ENCODE measurements around the gene HUS1. TPM values are rescaled to one million over a fixed set of nuclear protein-coding genes. Genes with fewer than 3 reads are reported as not detected.

The HUS1 gene
- total and polyA plus RNA-seq, 9 donors: 10.0 to 27.2 (median 20.7) TPM

DNA sequence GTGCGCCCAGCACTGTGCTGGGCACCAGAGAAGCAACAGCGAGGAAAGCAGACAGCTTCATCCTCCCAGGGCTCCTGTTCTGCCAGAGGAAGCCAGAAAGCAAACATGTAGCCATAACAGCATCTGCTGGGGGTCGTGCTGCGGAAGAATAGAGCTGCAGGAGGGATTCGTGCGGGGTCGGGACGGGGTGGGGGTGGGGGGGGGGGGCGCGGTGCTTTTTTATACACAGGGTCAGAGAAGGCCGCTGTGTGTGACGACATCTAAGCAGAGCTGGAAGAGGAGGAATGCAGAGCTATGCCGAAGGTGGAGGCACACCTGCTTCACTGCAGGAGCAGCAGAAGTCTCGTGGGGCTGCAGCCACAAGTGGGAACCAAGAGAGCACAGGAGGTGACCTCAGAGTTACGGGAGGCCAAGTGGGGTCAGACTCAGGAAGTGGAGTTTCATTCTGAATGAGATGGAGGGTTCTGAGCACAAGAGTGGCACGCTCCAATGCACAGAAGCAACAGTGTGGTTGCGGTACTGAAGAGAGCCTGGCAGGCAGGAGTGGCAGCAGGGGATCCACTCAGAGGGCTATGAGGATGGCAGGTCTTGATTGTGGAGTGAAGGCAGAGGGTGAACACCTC is 42.2 kb downstream of the HUS1 start:
- Histone ChIP-seq H3K4me1 (ENCODE audit: insufficient read depth) (no peaks in the 10 kb centered on the region), H3K9me3 (no peaks in the 10 kb centered on the region), H3K27me3 (no peaks in the 10 kb centered on the region), H3K4me3 (no peak overlapping the region), H3K27ac (no peak overlapping the region), H3K36me3 (no peaks in the 10 kb centered on the region)
- TF ChIP-seq EP300 (IDR thresholded peaks at IDR 0.05): no peak
- TF ChIP-seq POLR2A (IDR thresholded peaks at IDR 0.05): no peak
- TF ChIP-seq, protein P1, sequence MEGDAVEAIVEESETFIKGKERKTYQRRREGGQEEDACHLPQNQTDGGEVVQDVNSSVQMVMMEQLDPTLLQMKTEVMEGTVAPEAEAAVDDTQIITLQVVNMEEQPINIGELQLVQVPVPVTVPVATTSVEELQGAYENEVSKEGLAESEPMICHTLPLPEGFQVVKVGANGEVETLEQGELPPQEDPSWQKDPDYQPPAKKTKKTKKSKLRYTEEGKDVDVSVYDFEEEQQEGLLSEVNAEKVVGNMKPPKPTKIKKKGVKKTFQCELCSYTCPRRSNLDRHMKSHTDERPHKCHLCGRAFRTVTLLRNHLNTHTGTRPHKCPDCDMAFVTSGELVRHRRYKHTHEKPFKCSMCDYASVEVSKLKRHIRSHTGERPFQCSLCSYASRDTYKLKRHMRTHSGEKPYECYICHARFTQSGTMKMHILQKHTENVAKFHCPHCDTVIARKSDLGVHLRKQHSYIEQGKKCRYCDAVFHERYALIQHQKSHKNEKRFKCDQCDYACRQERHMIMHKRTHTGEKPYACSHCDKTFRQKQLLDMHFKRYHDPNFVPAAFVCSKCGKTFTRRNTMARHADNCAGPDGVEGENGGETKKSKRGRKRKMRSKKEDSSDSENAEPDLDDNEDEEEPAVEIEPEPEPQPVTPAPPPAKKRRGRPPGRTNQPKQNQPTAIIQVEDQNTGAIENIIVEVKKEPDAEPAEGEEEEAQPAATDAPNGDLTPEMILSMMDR (IDR thresholded peaks at IDR 0.05): no peak
- DNase-seq: no peak
- intact Hi-C loops (cut with DNase I): no loop called here
- WGBS, 3 donors: 35 to 61% (median 52%) methylated on average over 17 of the region's 17 CpGs

DNA sequence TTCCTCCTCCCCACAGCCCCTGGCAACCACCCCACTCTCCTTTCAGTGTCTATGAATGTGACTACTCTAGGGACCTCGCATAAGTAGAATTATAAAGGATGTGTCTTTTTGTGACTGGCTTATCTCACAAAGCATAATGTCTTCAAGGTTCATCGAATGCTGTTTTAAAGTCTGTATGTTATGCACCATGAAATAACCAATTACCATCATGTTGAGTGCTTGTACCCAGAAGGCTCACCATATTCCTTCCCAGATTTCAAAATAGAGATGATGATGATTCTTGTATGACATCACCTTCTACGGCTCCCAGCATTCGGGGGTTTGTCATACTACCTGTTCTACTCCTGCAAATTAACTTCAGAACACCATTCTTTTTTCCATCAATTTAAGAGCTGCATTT is 43.1 kb downstream of the HUS1 start:
- no peaks in the 10 kb centered on the region for H3K27me3 ChIP-seq
- H3K4me3 ChIP-seq: no peak overlapping the region
- 89 to 93% (median 89%) methylated on average over 4 of the region's 4 CpGs for WGBS, 3 donors
- intact Hi-C loops (cut with DNase I): no loop called here
- no peak for DNase-seq
- no peak overlapping the region for H3K27ac ChIP-seq
- no peaks in the 10 kb centered on the region for H3K9me3 ChIP-seq
- no peaks in the 10 kb centered on the region for H3K36me3 ChIP-seq
- TF ChIP-seq EP300 (IDR thresholded peaks at IDR 0.05) (no peak), POLR2A (IDR thresholded peaks at IDR 0.05) (no peak)
- TF ChIP-seq, protein P1 (IDR thresholded peaks at IDR 0.05): no peak
- H3K4me1 ChIP-seq (ENCODE audit: insufficient read depth): no peaks in the 10 kb centered on the region

DNA sequence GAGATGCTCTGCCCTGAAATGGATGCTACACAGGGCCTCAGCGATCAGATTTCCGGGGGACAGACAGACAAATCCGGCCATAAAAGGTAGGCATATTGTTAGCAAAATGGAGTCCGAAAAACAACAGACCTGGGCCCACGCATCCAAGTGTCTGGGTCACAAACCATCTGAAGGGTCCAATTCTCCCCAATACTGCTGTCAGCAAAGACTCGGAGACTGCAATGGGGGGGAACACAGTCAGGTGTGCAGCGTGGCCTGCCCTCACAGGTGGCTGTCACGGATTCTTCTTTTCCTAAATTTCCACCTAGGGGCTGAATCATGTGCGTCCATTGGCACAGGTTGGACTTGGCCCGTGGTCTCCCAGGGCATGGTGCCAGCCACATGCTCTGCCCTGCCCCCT is 44.1 kb downstream of the HUS1 start:
- Histone ChIP-seq H3K4me1 (ENCODE audit: insufficient read depth) (no peaks in the 10 kb centered on the region), H3K9me3 (no peaks in the 10 kb centered on the region), H3K27ac (no peak overlapping the region), H3K27me3 (no peaks in the 10 kb centered on the region), H3K4me3 (no peak overlapping the region), H3K36me3 (no peaks in the 10 kb centered on the region)
- intact Hi-C loops (cut with DNase I): no loop called here
- WGBS, 3 donors: 91 to 95% (median 94%) methylated on average over 10 of the region's 10 CpGs
- DNase-seq: no peak
- no peak for TF ChIP-seq POLR2A (IDR thresholded peaks at IDR 0.05)
- TF ChIP-seq EP300 (IDR thresholded peaks at IDR 0.05): no peak
- TF ChIP-seq, protein P1 (IDR thresholded peaks at IDR 0.05): no peak

DNA sequence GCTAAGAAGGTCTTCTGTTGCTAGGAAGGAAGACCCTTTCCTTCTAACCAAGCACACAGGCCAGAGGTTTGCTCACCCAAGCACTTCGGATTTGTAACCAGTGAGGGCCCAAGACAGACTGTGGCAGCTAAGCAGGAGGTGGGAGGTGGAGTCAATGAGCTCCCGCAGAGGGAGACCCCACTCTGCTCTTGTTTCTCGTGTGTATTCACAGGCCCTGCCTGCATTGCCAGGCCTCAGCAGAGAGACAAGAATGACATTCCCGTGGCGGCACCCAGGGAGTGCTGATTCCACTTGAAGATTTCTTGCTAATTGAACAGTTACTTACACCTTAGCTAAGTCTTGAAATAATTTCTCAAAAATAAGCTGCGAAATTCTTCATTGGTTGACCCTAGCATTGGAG is 44.6 kb downstream of the HUS1 start:
- Histone ChIP-seq H3K27ac (no peak overlapping the region), H3K27me3 (no peaks in the 10 kb centered on the region), H3K9me3 (no peaks in the 10 kb centered on the region), H3K36me3 (no peaks in the 10 kb centered on the region), H3K4me1 (ENCODE audit: insufficient read depth) (no peaks in the 10 kb centered on the region), H3K4me3 (no peak overlapping the region)
- intact Hi-C loops (cut with DNase I): no loop called here
- TF ChIP-seq POLR2A (IDR thresholded peaks at IDR 0.05) (no peak), EP300 (IDR thresholded peaks at IDR 0.05) (no peak)
- TF ChIP-seq, protein P1 (IDR thresholded peaks at IDR 0.05): no peak
- WGBS, 3 donors: 81 to 89% (median 82%) methylated on average over 6 of the region's 6 CpGs
- no peak for DNase-seq
